COLO668 (cell line): Measurements from ENCODE around the gene MSANTD2.

ENCODE experiments used
- DNase-seq: peaks from one replicate; lab custom pipeline; 2025; ENCODE audit not compliant: unreplicated experiment; lab: John Stamatoyannopoulos, UW

The MSANTD2 gene

GRCh38 chr11:124754309-124754708 is 45.9 kb downstream of the MSANTD2 start:
- DNase-seq: no peak

- DNase-seq: no peak
Measured at GRCh38 chr11:124753624-124754023, 46.6 kb downstream of the MSANTD2 start.

- DNase-seq: no peak
Measured at GRCh38 chr11:124753205-124753604, 47.0 kb downstream of the MSANTD2 start.

GRCh38 chr11:124752471-124753102 is 47.6 kb downstream of the MSANTD2 start:
- no peak for DNase-seq

- DNase-seq: no peak
Measured at GRCh38 chr11:124751741-124752470, 48.3 kb downstream of the MSANTD2 start, which contains the start of gene VSIG2. Gene VSIG2, minus strand, starts transcription at chr11:124752255. Its CDS starts 118 bp downstream, at chr11:124752137.

- no peak for DNase-seq
Measured at GRCh38 chr11:124751391-124751740, 48.8 kb downstream of the MSANTD2 start.

GRCh38 chr11:124749912-124750311 is 50.3 kb downstream of the MSANTD2 start:
- DNase-seq: no peak

- no peak for DNase-seq
Measured at GRCh38 chr11:124748481-124749343, 51.5 kb downstream of the MSANTD2 start.

GRCh38 chr11:124748100-124748418 is 52.1 kb downstream of the MSANTD2 start:
- no peak for DNase-seq

GRCh38 chr11:124747406-124748099 is 52.7 kb downstream of the MSANTD2 start:
- no peak for DNase-seq

GRCh38 chr11:124746621-124747243 is 53.5 kb downstream of the MSANTD2 start:
- peak; percentile 84 for DNase-seq

GRCh38 chr11:124745835-124746620 is 54.2 kb downstream of the MSANTD2 start:
- DNase-seq: peak; percentile 38

- DNase-seq: no peak
Measured at GRCh38 chr11:124745270-124745834, 54.9 kb downstream of the MSANTD2 start.

GRCh38 chr11:124743050-124743449 is 57.2 kb downstream of the MSANTD2 start:
- DNase-seq: no peak

GRCh38 chr11:124742555-124742954 is 57.7 kb downstream of the MSANTD2 start:
- DNase-seq: no peak

- peak; percentile 56 for DNase-seq
Measured at GRCh38 chr11:124740277-124740882, 59.8 kb downstream of the MSANTD2 start.

- peak; percentile 95 for DNase-seq
Measured at GRCh38 chr11:124739479-124740276, 60.5 kb downstream of the MSANTD2 start, which contains the start of gene NRGN. Gene NRGN, plus strand, starts transcription at chr11:124739942. Its CDS starts 143 bp downstream, at chr11:124740085.
